Islet precursor cell (in vitro differentiated cells): ENCODE data around the gene MATN1.
A peak's percentile ranks its signal among the peaks of the same experiment; 100 is the strongest.

Source experiments
- DNase-seq: peaks from one replicate; pipeline ENCODE4 v3.0.0-alpha.2; 2018

The MATN1 gene

DNA sequence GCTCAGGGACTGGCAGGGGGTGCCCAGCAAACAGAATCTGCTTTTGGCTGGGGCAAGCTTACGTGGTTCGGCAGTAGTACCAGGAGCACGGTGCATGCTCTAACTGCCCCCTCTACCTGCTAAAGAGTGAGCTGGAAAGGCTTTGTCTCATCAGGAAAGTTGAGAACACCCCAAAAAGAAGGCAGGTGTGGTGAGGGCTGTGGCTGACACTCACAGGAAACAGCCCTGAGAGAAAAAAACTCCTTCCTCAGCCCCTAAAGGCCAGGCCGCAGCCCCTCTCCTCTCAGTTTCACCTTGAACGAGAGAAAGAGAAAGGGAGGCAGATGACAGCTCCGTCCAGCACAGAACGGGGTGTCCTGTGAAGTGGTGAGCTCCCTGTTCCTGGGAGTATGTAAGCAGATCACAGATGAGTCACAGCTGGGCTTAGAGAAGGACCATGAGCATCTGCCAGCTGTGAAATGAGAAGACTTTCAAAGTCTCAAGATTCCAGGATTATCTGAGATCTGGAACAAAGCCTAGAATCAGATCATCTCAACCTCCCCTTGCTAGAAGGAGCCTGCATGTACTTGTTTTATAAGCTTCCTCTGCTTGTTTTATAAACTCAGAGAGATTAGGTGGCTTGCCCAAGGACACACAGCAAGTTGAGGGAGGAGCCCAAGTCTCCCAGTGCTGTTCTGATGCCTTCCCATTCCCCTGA is 20.8 kb upstream of the MATN1 start:
- no peak for DNase-seq

DNA sequence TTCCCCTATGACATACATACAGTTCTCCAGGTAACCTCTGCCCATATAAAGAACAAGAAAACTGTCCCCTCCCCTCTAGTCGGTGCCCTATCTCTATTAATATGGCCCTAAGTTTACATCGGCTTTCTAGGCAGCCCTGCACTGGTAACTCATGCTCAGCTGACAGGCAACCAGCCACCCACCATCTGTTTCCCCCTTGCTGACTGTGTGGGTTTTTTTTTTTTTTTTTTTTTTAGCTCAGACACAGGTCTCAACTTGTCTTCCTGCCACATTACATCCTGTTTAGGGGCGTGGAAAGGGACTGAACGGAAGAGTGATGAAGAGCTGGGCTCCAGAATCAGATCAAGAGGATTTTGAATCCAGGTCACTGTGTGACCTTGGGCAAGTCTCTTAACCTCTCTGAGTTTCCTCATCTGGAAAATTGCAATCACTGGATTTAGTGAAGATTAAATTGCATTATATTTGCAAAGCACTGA is 20.2 kb upstream of the MATN1 start:
- no peak for DNase-seq

DNA sequence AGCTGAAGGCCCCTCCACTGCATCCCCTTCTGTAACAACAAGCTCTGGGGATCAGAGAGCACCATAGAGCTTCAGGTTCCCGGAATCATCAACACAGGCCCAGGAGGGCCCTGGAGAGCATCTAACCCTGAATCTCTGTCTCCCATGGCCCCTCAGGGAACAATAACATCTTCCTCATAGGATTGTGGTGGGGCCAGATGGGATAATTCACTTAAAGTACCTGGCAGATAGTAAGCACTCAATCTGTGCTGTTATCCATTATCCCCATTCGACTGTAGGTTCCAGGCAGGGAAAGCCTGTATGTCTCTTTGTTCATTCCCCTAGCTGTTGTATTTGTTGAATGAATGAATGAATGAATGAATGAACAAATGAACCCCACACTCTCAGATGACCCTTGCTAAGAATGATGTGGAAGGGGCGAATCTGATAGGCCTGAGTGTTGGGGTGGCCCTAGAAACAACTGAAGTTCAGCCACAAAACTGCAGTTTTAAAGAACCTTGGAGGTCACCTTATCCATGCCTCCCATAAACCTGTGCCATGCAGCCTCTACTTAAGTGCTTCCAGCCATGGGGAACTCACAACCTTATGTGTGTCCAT is 19.7 kb upstream of the MATN1 start:
- DNase-seq, result no peak

DNA sequence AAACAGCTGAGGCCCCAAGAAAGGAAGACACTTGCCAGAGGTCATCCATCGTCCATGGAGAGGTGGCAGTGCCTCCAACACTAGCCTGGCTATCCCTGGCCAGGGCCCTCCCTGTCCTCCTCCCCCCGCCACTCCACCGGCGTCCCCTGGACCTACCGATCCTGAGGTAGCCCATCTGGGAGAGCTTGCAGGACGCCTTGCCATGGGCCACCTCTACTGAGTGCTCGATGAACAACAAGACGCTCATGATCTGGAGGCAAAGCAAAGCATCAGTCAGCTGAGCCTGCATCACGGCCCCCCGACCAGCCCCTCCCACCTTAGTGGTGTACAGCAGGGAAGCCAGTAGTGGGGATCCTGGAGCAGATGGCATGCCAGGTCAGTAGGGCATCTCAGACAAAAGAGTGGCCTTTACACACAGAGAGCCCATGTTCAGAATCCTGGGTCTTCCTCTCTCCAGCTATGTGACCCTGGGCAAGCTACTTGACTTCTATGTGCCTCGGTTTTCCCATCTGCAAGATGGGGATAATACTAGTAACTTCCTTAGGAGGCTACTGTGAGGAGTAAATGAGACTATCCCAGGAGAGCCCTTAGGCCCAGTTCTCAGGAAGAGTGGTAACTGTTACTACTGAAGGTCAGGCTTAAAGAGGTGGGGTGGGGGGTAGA is 19.0 kb upstream of the MATN1 start:
- no peak for DNase-seq

DNA sequence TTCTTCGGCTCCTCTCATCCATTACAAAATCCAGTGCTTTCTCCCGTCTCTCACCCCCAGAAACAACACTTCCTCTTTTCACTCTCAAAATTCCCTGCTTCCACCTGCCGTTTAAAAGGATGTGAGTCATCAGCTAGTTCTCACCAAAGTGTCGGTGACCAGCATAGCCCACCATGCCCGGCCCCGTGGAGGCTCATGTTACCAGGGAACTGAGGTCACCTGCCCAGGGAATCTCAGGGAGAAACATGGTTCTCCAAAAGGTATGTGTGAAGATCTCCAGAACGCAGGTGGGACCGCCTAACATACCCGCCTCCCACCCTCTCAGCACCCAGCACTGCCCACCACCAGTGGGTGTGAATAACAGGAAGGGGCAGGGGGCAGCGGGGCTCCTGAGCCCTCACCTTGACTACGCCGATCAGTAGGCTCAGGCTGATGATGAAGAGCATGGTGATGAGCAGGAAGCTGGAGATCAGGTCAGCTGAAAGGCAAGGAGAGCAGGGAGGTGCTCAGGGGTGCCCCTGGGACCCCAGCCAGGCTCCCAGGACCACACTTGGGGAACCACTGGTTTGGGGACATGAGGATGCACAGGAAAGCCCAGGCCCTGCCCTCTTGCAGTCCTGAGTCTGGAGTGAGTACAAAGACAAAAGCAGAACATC is 18.0 kb upstream of the MATN1 start:
- DNase-seq, result peak; percentile 78

DNA sequence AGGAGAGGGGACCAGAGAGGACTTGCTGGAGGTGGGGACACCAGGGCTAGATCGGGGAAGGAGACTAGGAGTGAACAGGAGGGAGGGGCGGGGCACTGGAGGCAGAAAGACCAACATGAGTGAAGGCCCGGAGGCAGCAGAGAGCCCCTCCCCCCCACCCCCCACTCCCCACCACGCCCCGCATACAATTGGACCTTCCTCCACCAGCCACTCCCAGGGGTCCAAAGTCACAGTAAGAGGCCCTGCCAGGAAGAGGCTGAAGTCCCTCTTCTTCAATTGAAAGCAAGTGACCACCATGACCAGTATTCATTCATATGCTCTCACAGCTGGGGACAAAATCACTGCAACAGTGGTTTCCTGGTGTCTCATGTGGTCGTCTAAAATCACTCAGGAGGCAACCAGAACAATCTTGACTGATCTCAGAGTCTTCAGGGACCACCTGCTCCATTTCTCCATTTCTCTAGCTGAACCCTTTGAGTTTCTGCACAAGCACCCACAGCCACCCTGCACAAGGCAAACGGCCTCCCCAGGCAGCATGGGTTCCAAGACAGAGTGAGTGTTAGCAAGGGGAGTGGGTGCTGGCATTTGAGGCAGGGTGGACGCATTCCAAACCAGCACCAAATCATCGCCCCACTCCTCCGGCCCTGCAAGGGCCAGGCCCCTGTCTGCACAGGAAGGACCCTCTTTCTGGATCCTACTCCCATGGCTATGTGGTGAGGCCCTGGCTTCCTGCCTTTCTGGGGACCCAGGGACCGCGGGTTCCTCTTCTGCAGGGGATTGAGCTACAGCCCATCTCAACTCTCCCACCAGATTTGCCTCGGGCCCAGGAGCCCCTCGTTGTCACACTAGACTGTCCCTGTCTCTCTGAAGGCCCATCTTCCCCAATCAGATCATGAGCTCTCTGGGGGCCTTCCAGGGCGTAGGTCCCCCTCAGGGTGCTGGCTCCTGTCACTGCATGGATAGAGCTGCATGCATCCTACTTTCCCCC is 17.2 kb upstream of the MATN1 start:
- DNase-seq, result no peak

DNA sequence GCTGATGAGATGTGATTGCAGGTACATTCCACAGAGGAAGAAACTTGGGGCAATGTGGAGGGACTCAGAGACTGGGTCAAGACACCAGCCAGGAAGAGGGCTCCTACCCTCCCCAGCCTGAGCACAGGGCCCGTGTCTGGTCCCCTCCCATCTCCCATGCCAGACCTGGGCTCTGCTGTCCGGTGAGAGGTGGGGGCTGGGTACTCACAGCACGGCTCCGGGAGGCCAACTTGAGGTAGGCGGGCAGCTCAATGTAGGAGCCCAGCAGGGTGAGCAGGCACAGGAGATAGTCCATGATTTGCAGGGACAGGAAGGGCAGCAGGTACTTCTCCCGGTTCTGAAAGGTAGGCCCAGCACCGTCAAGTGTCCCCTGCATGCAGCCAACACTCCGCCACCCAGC is 16.2 kb upstream of the MATN1 start:
- no peak for DNase-seq

DNA sequence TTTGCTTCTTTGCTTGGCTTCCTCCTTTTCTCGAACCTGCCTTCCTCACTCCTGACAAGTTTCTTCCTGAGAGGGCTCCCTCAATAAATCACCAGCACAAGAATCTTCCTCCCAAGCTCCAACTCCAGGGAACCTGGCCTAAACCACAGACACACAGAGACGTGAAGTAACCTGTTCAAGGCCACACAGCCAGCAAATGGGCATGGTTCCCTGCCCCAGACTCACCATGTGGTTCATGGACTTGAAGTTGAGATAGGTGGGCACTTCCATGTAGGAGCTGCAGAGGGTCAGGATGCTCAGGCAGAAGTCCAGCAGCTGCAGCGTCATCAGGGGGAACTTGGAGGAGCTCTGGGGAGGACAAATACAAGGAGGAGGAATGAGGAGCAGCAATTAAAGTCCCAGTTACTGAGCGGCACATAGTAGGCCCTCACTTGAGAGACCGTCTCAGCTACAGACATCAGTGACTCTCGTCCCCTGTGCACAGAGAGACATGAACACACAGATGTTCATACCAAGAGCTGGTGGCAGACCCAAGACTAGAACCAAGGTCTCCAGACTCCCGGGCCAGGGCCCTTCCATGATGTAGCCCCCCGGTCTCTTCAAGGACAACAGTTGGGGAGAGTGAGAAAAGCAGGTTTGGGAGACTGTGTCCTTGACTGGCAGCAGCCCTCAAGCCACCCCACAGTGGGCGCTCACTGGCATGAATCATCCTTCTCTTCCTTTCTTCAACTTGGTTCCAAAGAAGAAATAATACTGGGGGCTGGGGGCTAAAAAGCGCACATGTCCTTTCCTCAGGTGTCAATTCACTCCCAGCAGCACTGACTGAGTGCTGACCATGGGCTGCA is 15.6 kb upstream of the MATN1 start:
- no peak for DNase-seq

DNA sequence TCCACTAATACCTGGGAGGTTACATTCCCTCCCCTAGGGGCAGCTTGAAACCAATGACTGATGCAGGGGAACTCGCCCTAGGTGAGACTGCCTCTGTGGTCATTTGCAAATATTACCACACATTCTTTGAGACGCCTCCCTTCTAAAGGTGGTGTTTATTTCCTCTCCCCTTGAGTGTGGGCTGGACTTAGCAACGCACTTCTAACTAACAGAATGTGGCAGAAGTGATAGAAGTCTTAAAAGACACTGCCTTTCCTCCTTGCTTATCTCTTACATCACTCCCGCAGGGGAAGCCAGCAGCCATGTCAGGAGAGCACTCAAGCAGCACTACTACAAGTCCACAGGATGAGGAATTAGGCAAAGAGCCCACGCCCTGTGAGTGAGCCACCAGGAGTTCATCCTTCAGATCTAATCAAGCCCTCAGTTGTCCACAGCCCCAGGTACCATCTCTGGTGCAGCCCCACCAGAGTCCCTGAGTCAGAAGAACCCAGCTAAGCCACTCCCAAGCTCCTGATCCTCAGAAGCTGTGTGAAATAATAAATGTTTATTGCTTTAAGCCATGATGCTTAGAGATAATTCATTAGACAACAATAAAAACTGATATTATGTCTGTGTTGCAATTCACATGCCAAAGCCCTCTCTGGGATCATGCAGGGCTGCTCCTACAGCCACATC is 14.8 kb upstream of the MATN1 start:
- no peak for DNase-seq

DNA sequence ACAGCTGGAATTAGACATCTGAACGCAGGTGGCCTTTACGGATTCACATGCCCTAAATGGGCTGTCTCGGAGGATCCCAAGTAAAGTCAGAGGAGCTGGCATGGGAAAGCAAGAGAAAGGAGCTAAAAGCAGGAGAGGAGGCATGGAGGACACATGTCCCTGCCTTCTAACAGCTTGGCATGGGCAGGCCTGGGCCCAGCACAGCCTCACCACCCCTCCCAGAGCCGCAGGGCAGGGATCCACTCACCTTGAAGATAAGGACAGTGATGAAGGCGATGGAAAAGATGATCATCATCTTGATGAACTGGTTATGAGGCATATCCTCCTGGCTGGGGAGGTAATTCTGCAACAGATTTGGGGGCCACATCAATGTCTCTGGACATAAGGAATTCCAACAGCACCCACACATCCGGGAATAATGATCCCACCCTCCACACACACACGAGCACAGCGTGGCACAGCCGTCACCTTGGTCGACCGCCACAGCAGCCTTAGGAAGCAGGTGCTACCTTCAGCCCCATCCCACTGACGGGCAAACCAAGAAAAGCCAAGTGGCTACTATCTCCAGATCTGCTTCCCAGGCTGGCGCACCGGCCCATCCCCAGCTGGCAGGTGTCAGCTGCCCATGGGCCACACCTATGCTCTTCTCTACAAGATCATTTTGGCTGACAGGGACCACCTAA is 14.1 kb upstream of the MATN1 start:
- no peak for DNase-seq

DNA sequence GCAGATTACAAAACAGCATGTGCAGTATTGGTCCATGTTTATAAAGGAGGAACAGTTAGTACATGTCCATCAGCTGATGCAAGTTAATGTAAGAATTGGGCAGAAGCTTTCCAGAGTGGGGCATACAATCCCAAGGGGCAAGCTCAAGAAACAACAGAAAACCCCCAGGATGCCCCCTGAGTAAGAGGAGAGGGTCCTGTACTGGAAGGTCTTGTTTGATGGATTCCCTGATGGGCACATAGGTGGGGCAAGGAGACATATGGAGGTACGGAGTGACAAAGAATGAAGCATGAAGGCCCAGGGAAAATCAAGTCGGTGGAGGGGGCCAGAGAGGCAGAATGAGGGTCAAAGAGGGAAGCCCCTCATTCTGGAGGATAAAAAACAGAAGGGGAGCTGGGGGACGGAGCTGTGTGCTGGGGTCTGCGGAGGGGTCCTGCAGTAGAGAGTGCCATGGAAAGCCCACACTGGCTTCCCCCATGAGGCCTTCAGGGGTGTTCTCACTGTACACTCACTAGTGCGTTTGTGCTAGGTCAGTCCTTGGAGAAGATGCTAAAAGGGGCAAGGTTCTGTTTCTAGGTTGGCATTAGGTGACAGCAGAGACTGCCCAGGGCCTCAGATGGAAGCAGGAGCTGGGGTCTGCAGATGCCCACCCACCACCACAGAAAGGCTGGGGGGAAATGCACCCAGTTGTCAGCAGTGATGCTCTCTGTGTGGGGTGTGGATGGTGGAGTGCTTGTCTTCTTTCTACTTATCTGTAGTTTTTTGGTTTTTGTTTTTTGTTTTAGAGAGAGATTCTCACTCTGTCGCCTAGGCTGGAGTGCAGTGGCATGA is 12.5 kb upstream of the MATN1 start:
- no peak for DNase-seq

DNA sequence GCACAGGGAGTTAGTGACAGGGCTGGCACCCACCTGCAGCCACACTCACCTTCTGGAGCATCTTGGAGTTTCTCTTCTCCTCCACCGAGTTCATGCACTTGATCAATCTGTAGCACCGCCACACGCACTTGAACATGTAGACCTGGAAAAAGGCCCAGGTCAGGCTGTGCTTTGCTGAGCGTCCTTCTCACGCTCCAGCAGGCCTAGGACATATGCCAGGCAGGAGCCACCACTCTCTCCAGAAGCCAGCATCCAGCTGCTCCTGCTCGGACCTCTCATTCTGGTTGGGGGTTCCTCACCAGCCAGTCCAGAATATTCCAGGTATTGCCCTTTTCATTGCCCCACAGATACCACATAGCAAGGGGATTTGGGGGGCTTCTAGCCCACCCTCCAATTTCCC is 11.7 kb upstream of the MATN1 start:
- no peak for DNase-seq

DNA sequence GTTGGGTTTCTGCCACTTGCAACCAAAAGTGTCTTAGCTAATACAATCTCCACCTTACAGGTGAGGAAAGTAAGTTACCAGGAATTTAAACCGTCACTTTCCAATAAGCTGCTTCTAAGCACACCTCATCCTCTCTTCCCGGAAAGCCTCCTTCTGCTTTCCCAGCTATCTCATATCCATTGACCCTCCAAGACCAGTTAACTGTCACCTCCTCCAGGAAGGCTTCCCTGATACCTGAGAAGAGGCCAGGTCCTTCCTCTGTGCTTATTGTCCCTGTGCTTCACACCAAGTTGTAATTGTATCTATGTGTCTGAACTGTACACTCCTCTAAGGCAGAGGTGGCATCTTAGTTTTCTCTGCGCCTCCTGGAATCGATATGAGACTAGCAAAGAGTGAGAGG is 11.2 kb upstream of the MATN1 start:
- DNase-seq, result no peak

DNA sequence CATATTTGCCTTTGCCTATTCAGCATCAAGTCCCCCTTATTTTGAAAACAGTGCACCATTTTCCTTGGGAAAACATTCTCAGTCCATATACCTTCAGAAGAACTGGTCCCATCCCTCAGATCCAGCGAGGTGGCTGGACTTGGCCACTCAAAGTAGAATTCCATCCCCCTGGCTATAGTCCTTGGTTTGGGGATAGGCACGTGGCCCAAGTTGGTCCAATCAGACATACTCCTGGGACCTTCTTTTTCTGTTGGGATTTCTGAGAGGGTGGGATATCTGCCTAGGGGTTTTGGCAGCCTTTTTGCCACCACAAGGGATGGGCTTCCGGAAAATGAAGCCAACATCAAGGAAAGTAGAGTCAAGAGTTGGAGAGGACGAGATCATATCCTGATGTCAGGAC is 10.7 kb upstream of the MATN1 start:
- no peak for DNase-seq

DNA sequence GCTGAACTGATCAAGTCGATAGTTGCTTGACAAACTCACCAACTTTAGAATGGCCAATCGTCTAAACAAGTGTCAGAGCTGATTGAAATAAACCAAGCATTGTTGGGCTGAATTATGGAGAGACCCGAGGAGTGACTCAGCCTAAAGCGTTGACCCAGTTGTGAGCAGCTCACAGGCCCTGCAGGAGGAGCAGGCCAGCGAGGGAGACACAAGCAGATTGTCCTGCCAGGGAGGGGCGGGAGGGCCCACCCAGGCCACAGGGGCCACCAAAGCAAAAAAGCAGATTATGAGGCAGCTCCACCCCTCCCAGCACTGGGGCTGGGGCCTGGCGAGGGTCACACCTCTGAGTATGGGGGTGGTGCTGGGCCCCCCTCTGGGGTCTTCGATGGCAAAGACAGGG is 10.1 kb upstream of the MATN1 start:
- DNase-seq, result peak; percentile 72

DNA sequence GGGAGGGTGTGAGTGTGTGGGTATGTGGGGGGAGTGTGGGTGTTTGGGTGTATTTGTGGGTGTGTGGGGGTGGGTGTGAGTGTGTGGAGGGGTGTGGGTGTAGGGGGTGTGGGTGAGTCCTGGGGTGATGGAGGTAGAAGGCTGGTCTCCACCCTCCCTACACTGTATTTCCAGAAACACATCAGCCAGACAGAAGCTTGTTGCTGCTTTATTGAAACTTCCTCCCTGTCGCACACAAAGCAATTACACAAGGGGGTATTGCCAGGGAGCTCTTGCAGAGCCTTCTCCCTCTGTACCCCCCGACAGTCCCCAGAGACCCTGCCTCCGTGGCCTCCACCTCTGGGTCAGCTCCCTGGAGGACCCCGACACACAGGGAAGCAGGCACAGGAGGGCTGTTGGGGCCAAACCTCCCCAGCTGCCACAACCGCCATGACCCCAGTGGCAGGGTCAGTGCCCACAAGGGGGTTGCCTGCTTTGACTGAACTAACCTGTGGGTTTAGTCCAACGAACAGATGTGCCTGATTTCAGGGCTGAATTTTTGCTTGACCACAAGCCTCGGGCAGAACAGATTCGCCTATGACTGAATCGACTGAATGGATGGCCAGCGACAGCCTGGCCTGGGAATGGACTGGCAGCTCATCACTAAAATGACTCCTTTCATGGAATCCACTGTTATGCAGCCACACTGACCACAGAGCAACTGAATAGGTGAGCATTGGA is 9.1 kb upstream of the MATN1 start:
- peak; percentile 89 for DNase-seq

DNA sequence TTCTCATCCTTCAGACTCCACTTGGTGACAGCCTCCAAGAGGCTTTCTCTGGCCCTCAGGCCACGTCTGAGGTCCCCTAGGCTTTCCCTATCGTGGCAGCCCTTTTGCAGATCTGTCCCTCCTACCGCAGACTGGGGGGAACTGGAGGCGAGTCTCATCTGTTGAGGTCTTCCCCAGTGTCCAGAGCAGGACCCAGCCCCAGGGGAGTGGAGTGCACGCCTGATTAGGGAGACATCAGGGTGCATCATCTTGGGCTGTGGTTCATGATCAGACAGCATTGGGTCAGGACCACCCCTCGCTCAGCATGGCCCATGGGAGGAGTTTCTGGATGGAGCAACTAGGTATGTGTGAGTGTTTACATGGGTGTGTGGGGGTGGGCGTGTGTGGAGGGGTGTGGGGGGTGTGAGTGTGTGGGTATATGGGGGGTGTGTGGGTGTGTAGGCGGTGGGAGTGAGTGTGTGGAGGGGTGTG is 8.5 kb upstream of the MATN1 start:
- DNase-seq, result no peak

DNA sequence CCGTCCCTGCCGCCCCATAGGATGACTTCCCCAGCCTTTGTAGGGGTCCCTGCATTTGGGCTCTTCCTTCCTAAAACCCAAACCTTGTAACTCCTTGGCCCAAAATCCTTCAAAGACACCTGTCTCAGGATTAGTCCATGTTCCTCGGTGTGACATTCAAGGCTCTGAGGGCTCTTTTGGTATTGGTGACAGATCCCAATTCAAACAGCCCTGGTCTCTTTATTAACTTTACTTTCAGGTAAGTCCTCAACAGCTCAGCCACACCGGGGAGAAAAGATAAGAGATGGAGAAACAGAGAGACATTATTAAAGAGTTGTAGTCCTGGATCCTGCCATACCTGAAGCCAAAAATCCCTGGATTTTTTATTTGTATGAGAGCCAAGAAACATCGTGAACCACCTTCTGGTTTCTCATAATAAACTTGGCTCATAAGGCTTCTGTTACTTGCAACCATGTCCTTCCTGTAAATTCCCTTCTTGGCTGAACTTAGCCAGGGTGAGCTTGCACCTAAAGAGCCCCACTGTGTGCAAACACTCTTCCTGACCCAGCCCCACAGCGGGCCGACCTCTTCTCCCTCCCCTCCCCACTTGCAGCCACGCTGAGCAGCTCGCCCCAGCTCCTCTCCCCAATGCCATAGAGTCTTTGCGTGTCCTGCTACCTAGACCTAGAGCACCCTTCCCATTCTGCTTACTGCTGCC is 7.9 kb upstream of the MATN1 start:
- no peak for DNase-seq
